WTC11 (cell line): ENCODE measurements around the gene SPATA25.

Source experiments
- ATF2 ChIP-seq: sonication (generic); formaldehyde crosslinking; IDR thresholded peaks from 2 replicates; pipeline ENCODE4 v1.8.1; 2022; ENCODE audit warnings: low read depth, missing genetic modification reagents, borderline replicate concordance
- CREB1 ChIP-seq: sonication (generic); formaldehyde crosslinking; IDR thresholded peaks from 2 replicates; pipeline ENCODE4 v1.8.0; 2023; ENCODE audit warnings: mild to moderate bottlenecking, missing genetic modification reagents
- CTCF ChIP-seq: fragments of 200-600 bp; IDR thresholded peaks from 2 replicates; pipeline ENCODE4 v1.8.0; 2022; ENCODE audit warnings: antibody characterized with exemption
- E2F1 ChIP-seq: sonication (generic); formaldehyde crosslinking; IDR thresholded peaks from 2 replicates; pipeline ENCODE4 v1.8.0; 2022; ENCODE audit warnings: mild to moderate bottlenecking, missing genetic modification reagents
- FOXJ3 ChIP-seq: sonication (generic); formaldehyde crosslinking; IDR thresholded peaks from 2 replicates; pipeline ENCODE4 v1.9.0; 2021; ENCODE audit warnings: missing genetic modification reagents, mild to moderate bottlenecking, borderline replicate concordance
- FOXP1 ChIP-seq: sonication (generic); formaldehyde crosslinking; IDR thresholded peaks from 2 replicates; pipeline ENCODE4 v1.8.0; 2022; ENCODE audit warnings: missing genetic modification reagents, mild to moderate bottlenecking, moderate library complexity, borderline replicate concordance
- FOXP4 ChIP-seq: sonication (generic); formaldehyde crosslinking; IDR thresholded peaks from 2 replicates; pipeline ENCODE4 v1.8.0; 2022; ENCODE audit warnings: mild to moderate bottlenecking, missing genetic modification reagents
- HMGXB4 ChIP-seq: sonication (generic); formaldehyde crosslinking; IDR thresholded peaks from 2 replicates; pipeline ENCODE4 v1.8.1; 2023; ENCODE audit warnings: mild to moderate bottlenecking, moderate library complexity, missing genetic modification reagents
- NR1H2 ChIP-seq: sonication (generic); formaldehyde crosslinking; IDR thresholded peaks from 2 replicates; pipeline ENCODE4 v1.9.0; 2021; ENCODE audit warnings: mild to moderate bottlenecking, moderate library complexity, missing genetic modification reagents
- PREB ChIP-seq: sonication (generic); formaldehyde crosslinking; IDR thresholded peaks from 2 replicates; pipeline ENCODE4 v1.8.1; 2022; ENCODE audit warnings: mild to moderate bottlenecking, missing genetic modification reagents, moderate library complexity, borderline replicate concordance
- TEAD4 ChIP-seq: sonication (generic); formaldehyde crosslinking; IDR thresholded peaks from 2 replicates; pipeline ENCODE4 v1.8.0; 2022; ENCODE audit warnings: mild to moderate bottlenecking, missing genetic modification reagents
- USF1 ChIP-seq: sonication (generic); formaldehyde crosslinking; IDR thresholded peaks from 2 replicates; pipeline ENCODE4 v1.8.0; 2022; ENCODE audit warnings: mild to moderate bottlenecking, missing genetic modification reagents
- USF2 ChIP-seq: sonication (generic); formaldehyde crosslinking; IDR thresholded peaks from 2 replicates; pipeline ENCODE4 v1.8.1; 2023; ENCODE audit warnings: mild to moderate bottlenecking, missing genetic modification reagents, moderate library complexity
- ZSCAN18 ChIP-seq: fragments of 250-450 bp; sonication (Bioruptor Pico); IDR thresholded peaks from 2 replicates; pipeline ENCODE4 v2.1.2; 2022; ENCODE audit warnings: mild to moderate bottlenecking, moderate library complexity

- TF ChIP-seq USF1 (CRISPR knock-in tag) (no peak), USF2 (no peak), TEAD4 (CRISPR knock-in tag) (no peak), FOXP4 (CRISPR knock-in tag) (no peak), ATF2 (CRISPR knock-in tag) (no peak), PREB (CRISPR knock-in tag) (no peak), NR1H2 (CRISPR knock-in tag) (no peak), CTCF (no peak), E2F1 (CRISPR knock-in tag) (no peak), FOXJ3 (CRISPR knock-in tag) (no peak), HMGXB4 (CRISPR knock-in tag) (no peak), ZSCAN18 (CRISPR knock-in tag) (no peak), FOXP1 (no peak), CREB1 (no peak)
Observed at GRCh38 chr20:45892049-45892825, 4.8 kb upstream of the SPATA25 start.
